ENCODE data around the gene MAP3K14.
A peak's percentile ranks its signal among the peaks of the same experiment; 100 is the strongest.

Gene MAP3K14

GRCh38 chr17:45318561-45319230 is 1.9 kb upstream of the MAP3K14 start:
- no peak for TF ChIP-seq TAF1 (IDR thresholded peaks at IDR 0.05; ENCODE audit: low read depth, low read length)
- no peak for TF ChIP-seq POLR2A (IDR thresholded peaks at IDR 0.05; ENCODE audit: low read depth, low read length)
- no peak for TF ChIP-seq POU2F2 (IDR thresholded peaks at IDR 0.05; ENCODE audit: low read depth, low read length)
- no peak for TF ChIP-seq PAX5 (IDR thresholded peaks at IDR 0.05; ENCODE audit: insufficient read depth, low read length, severe bottlenecking)
- TF ChIP-seq SPI1 (IDR thresholded peaks at IDR 0.05; ENCODE audit: low read depth, low read length): no peak
- no peak for TF ChIP-seq POLR2AphosphoS5 (IDR thresholded peaks at IDR 0.05; ENCODE audit: low read depth, low read length)
- DNase-seq (ENCODE audit: insufficient read length, low spot score) (no peak), FAIRE-seq (no peak)

GRCh38 chr17:45317111-45317928 is 500 bp upstream of the MAP3K14 start:
- DNase-seq (ENCODE audit: insufficient read length, low spot score) (peak; percentile 91), FAIRE-seq (peak; percentile 99)

GRCh38 chr17:45315648-45316433 is 979 bp downstream of the MAP3K14 start:
- no peak for DNase-seq (ENCODE audit: insufficient read length, low spot score)
- no peak for FAIRE-seq
- TF ChIP-seq PAX5 (IDR thresholded peaks at IDR 0.05; ENCODE audit: insufficient read depth, low read length, severe bottlenecking): no peak
- TF ChIP-seq POU2F2 (IDR thresholded peaks at IDR 0.05; ENCODE audit: low read depth, low read length): no peak
- TF ChIP-seq POLR2AphosphoS5 (IDR thresholded peaks at IDR 0.05; ENCODE audit: low read depth, low read length): no peak
- TF ChIP-seq SPI1 (IDR thresholded peaks at IDR 0.05; ENCODE audit: low read depth, low read length): no peak
- no peak for TF ChIP-seq POLR2A (IDR thresholded peaks at IDR 0.05; ENCODE audit: low read depth, low read length)
- TF ChIP-seq TAF1 (IDR thresholded peaks at IDR 0.05; ENCODE audit: low read depth, low read length): no peak

More at GRCh38 chr17:45317111-45317928, 500 bp upstream of the MAP3K14 start:
- TF ChIP-seq SPI1 (IDR thresholded peaks at IDR 0.05; ENCODE audit: low read depth, low read length) (peak; percentile 85), PAX5 (IDR thresholded peaks at IDR 0.05; ENCODE audit: insufficient read depth, low read length, severe bottlenecking) (peak; percentile 70), TAF1 (IDR thresholded peaks at IDR 0.05; ENCODE audit: low read depth, low read length) (peak; percentile 51; the same call in 1 of the 2 replicates), POLR2AphosphoS5 (IDR thresholded peaks at IDR 0.05; ENCODE audit: low read depth, low read length) (peak; percentile 27), POU2F2 (IDR thresholded peaks at IDR 0.05; ENCODE audit: low read depth, low read length) (peak; percentile 41; the same call in 1 of the 2 replicates), POLR2A (IDR thresholded peaks at IDR 0.05; ENCODE audit: low read depth, low read length) (peak; percentile 56; the same call in 1 of the 2 replicates)

GRCh38 chr17:45314741-45315647 is 1.8 kb downstream of the MAP3K14 start:
- FAIRE-seq (peak; percentile 66), DNase-seq (ENCODE audit: insufficient read length, low spot score) (no peak)
- TF ChIP-seq POLR2AphosphoS5 (IDR thresholded peaks at IDR 0.05; ENCODE audit: low read depth, low read length) (no peak), TAF1 (IDR thresholded peaks at IDR 0.05; ENCODE audit: low read depth, low read length) (peak; percentile 12; the same call in 1 of the 2 replicates), POLR2A (IDR thresholded peaks at IDR 0.05; ENCODE audit: low read depth, low read length) (peak; percentile 29; the same call in 1 of the 2 replicates)

- peak; percentile 52 for FAIRE-seq
- TF ChIP-seq POU2F2 (IDR thresholded peaks at IDR 0.05; ENCODE audit: low read depth, low read length): no peak
- no peak for TF ChIP-seq TAF1 (IDR thresholded peaks at IDR 0.05; ENCODE audit: low read depth, low read length)
- TF ChIP-seq SPI1 (IDR thresholded peaks at IDR 0.05; ENCODE audit: low read depth, low read length): peak; percentile 28; the same call in 1 of the 2 replicates
- TF ChIP-seq POLR2AphosphoS5 (IDR thresholded peaks at IDR 0.05; ENCODE audit: low read depth, low read length): no peak
Measured at GRCh38 chr17:45313996-45314740, 2.7 kb downstream of the MAP3K14 start.

GRCh38 chr17:45313421-45313771 is 3.4 kb downstream of the MAP3K14 start:
- DNase-seq (ENCODE audit: insufficient read length, low spot score): no peak
- TF ChIP-seq SPI1 (IDR thresholded peaks at IDR 0.05; ENCODE audit: low read depth, low read length): 0 out of 2 replicates have a peak, but pooled peaks have one; percentile 1
- no peak for TF ChIP-seq TAF1 (IDR thresholded peaks at IDR 0.05; ENCODE audit: low read depth, low read length)
- FAIRE-seq: peak; percentile 13

More at GRCh38 chr17:45313996-45314740, 2.7 kb downstream of the MAP3K14 start:
- DNase-seq (ENCODE audit: insufficient read length, low spot score): no peak

GRCh38 chr17:45312477-45313420 is 4.1 kb downstream of the MAP3K14 start:
- TF ChIP-seq PAX5 (IDR thresholded peaks at IDR 0.05; ENCODE audit: insufficient read depth, low read length, severe bottlenecking): no peak
- TF ChIP-seq POLR2AphosphoS5 (IDR thresholded peaks at IDR 0.05; ENCODE audit: low read depth, low read length): 0 out of 2 replicates have a peak, but pooled peaks have one; percentile 15
- TF ChIP-seq POLR2A (IDR thresholded peaks at IDR 0.05; ENCODE audit: low read depth, low read length): peak; percentile 18
- 0 out of 2 replicates have a peak, but pooled peaks have one; percentile 9 for TF ChIP-seq TAF1 (IDR thresholded peaks at IDR 0.05; ENCODE audit: low read depth, low read length)
- no peak for TF ChIP-seq SPI1 (IDR thresholded peaks at IDR 0.05; ENCODE audit: low read depth, low read length)
- no peak for TF ChIP-seq POU2F2 (IDR thresholded peaks at IDR 0.05; ENCODE audit: low read depth, low read length)
- FAIRE-seq (peak; percentile 69), DNase-seq (ENCODE audit: insufficient read length, low spot score) (no peak)
